ENCODE results near the gene SLC34A3.

SLC34A3 gene

GRCh38 chr9:137185921-137186320, 44.8 kb upstream of the SLC34A3 start:
- in situ Hi-C loops (cut with HindIII; ENCODE audit: low sequenced_read_pairs) = no loop called here
- no peak for TF ChIP-seq CTCF (IDR thresholded peaks at IDR 0.05; ENCODE audit: low read depth, low read length)

GRCh38 chr9:137186385-137186784, 44.3 kb upstream of the SLC34A3 start:
- DNase-seq (ENCODE audit: low read depth, low spot score) = no peak
- in situ Hi-C loops (cut with HindIII; ENCODE audit: low sequenced_read_pairs) = no loop called here
- no peak overlapping the region for H3K4me3 ChIP-seq (ENCODE audit: low read depth, low read length)
- TF ChIP-seq CTCF (IDR thresholded peaks at IDR 0.05; ENCODE audit: low read depth, low read length) = no peak

More at GRCh38 chr9:137185921-137186320, 44.8 kb upstream of the SLC34A3 start:
- H3K4me3 ChIP-seq (ENCODE audit: low read depth, low read length) = no peak overlapping the region
- DNase-seq (ENCODE audit: low read depth, low spot score) = no peak

GRCh38 chr9:137187386-137187785, 43.3 kb upstream of the SLC34A3 start:
- H3K4me3 ChIP-seq (ENCODE audit: low read depth, low read length) = peak overlapping the region; percentile 87
- no peak for DNase-seq (ENCODE audit: low read depth, low spot score)
- no peak for TF ChIP-seq CTCF (IDR thresholded peaks at IDR 0.05; ENCODE audit: low read depth, low read length)
- in situ Hi-C loops (cut with HindIII; ENCODE audit: low sequenced_read_pairs) = no loop called here

- H3K4me3 ChIP-seq (ENCODE audit: low read depth, low read length) = peak overlapping the region; percentile 87
- no peak for DNase-seq (ENCODE audit: low read depth, low spot score)
- in situ Hi-C loops (cut with HindIII; ENCODE audit: low sequenced_read_pairs) = no loop called here
- no peak for TF ChIP-seq CTCF (IDR thresholded peaks at IDR 0.05; ENCODE audit: low read depth, low read length)
These were observed 42.6 kb upstream of the SLC34A3 start for GRCh38 chr9:137188086-137188489.

GRCh38 chr9:137188490-137189296, 42.0 kb upstream of the SLC34A3 start, which contains the start of the genes ANAPC2 and SSNA1:
TSS of gene ANAPC2 (minus strand) at chr9:137188560. CDS start at chr9:137188532, 28 bp downstream.
TSS of gene SSNA1 (plus strand) at chr9:137188676. CDS start at chr9:137188727, 51 bp downstream.
- H3K4me3 ChIP-seq (ENCODE audit: low read depth, low read length) = peak within 1 kb of the TSS; percentile 87
- TF ChIP-seq CTCF (IDR thresholded peaks at IDR 0.05; ENCODE audit: low read depth, low read length) = peak; percentile 58
- in situ Hi-C loops (cut with HindIII; ENCODE audit: low sequenced_read_pairs) = no loop called here
- peak; percentile 94 for DNase-seq (ENCODE audit: low read depth, low spot score)

- TF ChIP-seq CTCF (IDR thresholded peaks at IDR 0.05; ENCODE audit: low read depth, low read length) = no peak
- no peak for DNase-seq (ENCODE audit: low read depth, low spot score)
- in situ Hi-C loops (cut with HindIII; ENCODE audit: low sequenced_read_pairs) = no loop called here
- H3K4me3 ChIP-seq (ENCODE audit: low read depth, low read length) = peak overlapping the region; percentile 87
These were observed 41.1 kb upstream of the SLC34A3 start for GRCh38 chr9:137189297-137190295.
